H1 (cell line): Measurements from ENCODE around the gene CDT1. TPM values are rescaled to one million over a fixed set of nuclear protein-coding genes. Genes with fewer than 3 reads are reported as not detected.

ENCODE experiments used
- CTCF ChIA-PET: fragments of 300-600 bp; sonication (Branson Sonifier 250); formaldehyde crosslinking; loops from one replicate; lab custom pipeline; 2021; ENCODE audit not compliant: partially characterized antibody; lab: Charles Lee
- POLR2A ChIA-PET: fragments of 300-600 bp; sonication (Branson Sonifier 250); formaldehyde crosslinking; loops from one replicate; lab custom pipeline; 2021; ENCODE audit warnings: inconsistent platforms; ENCODE audit not compliant: partially characterized antibody; lab: Charles Lee
- DNase-seq, 2 experiments: peaks; one replicate each; pipeline versions ENCODE4 v3.0.0 to v3.0.0-alpha.2; 2010 to 2022; ENCODE audit warnings: low spot score in 2 of 2, low read depth in 1 of 2, mixed read lengths in 1 of 2
- FAIRE-seq: peaks from 2 replicates; lab custom pipeline; 2011; peaks lifted over from hg19 to GRCh38; lab: Jason Lieb, UNC
- H2AFZ ChIP-seq: 2 replicates; pipeline ENCODE4 v1.8.1; 2012; ENCODE audit warnings: low read length, inconsistent platforms
- H2AK5ac ChIP-seq: 2 replicates; pipeline ENCODE4 v1.6.1; 2013; ENCODE audit warnings: low read depth, low read length
- H2BK120ac ChIP-seq: replicated peaks from 2 replicates; pipeline ENCODE3; 2013; ENCODE audit warnings: low read depth, low read length, inconsistent platforms
- H2BK12ac ChIP-seq: 2 replicates; pipeline ENCODE4 v1.6.1; 2013; ENCODE audit warnings: low read depth, low read length
- H2BK15ac ChIP-seq: 2 replicates; pipeline ENCODE4 v1.6.1; 2013; ENCODE audit warnings: low read length
- H2BK20ac ChIP-seq: 2 replicates; pipeline ENCODE4 v1.6.1; 2013; ENCODE audit warnings: low read length
- H2BK5ac ChIP-seq: 2 replicates; pipeline ENCODE4 v1.6.1; 2013; ENCODE audit warnings: low read depth, low read length
- H3K14ac ChIP-seq: 2 replicates; pipeline ENCODE4 v1.6.1; 2013; ENCODE audit warnings: inconsistent platforms; ENCODE audit not compliant: insufficient read length
- H3K18ac ChIP-seq: 2 replicates; pipeline ENCODE4 v1.6.1; 2013; ENCODE audit warnings: low read length; ENCODE audit errors: extremely low read depth
- H3K23ac ChIP-seq: 2 replicates; pipeline ENCODE4 v1.6.1; 2013; ENCODE audit warnings: inconsistent platforms; ENCODE audit not compliant: insufficient read length
- H3K23me2 ChIP-seq: 2 replicates; pipeline ENCODE4 v1.6.1; 2013; ENCODE audit warnings: low read depth, low read length
- H3K27ac ChIP-seq: 2 replicates; pipeline ENCODE4 v1.6.1; 2011; ENCODE audit warnings: low read depth, low read length, inconsistent platforms
- H3K27me3 ChIP-seq, 4 experiments: replicated peaks in 1 of 4; 1 replicate in 1 of 4; 2 replicates in 3 of 4; pipeline versions ENCODE4 v1.6.1 to v1.8.1; 2011 to 2013; ENCODE audit warnings: low read length in 3 of 4, mild to moderate bottlenecking in 3 of 4, inconsistent platforms in 2 of 4, mixed read lengths in 2 of 4, moderate library complexity in 1 of 4; ENCODE audit not compliant: control insufficient read depth in 3 of 4, insufficient read depth in 3 of 4; ENCODE audit errors: extremely low read depth in 1 of 4
- H3K36me3 ChIP-seq, 4 experiments: 2 replicates each; pipeline versions ENCODE4 v1.6.1 to v1.8.1; 2011 to 2013; ENCODE audit warnings: mild to moderate bottlenecking in 4 of 4, low read length in 3 of 4, moderate library complexity in 2 of 4, control low read depth in 1 of 4, inconsistent platforms in 1 of 4; ENCODE audit not compliant: insufficient read depth in 4 of 4, control insufficient read depth in 2 of 4
- H3K4ac ChIP-seq: replicated peaks from 2 replicates; pipeline ENCODE3; 2013; ENCODE audit warnings: low read length, low read depth, mixed read lengths, inconsistent platforms; ENCODE audit not compliant: insufficient read length
- H3K4me1 ChIP-seq, 4 experiments: replicated peaks in 1 of 4; 1 replicate in 1 of 4; 2 replicates in 3 of 4; pipeline versions ENCODE4 v1.6.1 to v1.8.1; 2011 to 2013; ENCODE audit warnings: low read length in 3 of 4, inconsistent platforms in 2 of 4, mixed read lengths in 1 of 4; ENCODE audit not compliant: insufficient read depth in 4 of 4, control insufficient read depth in 3 of 4
- H3K4me2 ChIP-seq, 2 experiments: 2 replicates each; pipeline versions ENCODE4 v1.6.1 to v1.8.1; 2011 to 2013; ENCODE audit warnings: low read depth in 2 of 2, low read length in 2 of 2, control low read depth in 1 of 2, inconsistent platforms in 1 of 2, mild to moderate bottlenecking in 1 of 2; ENCODE audit not compliant: insufficient read depth in 1 of 2
- H3K4me3 ChIP-seq, 4 experiments: fragments of 200-600, 300-600 bp in 1 of 4; sonication (generic), shearing (Covaris generic), sonication (Bioruptor Twin) in 1 of 4; 2 replicates each; pipeline versions ENCODE4 v1.5.1 to v1.8.1; 2011 to 2016; ENCODE audit warnings: low read length in 4 of 4, low read depth in 3 of 4, control low read depth in 2 of 4, inconsistent platforms in 2 of 4, mild to moderate bottlenecking in 2 of 4, mixed read lengths in 1 of 4, moderate library complexity in 1 of 4; ENCODE audit not compliant: insufficient read depth in 2 of 4; ENCODE audit errors: extremely low read depth in 1 of 4
- H3K56ac ChIP-seq: replicated peaks from 2 replicates; pipeline ENCODE3; 2013; ENCODE audit warnings: low read depth, mild to moderate bottlenecking, mixed read lengths, low read length, inconsistent platforms; ENCODE audit not compliant: insufficient read length
- H3K79me1 ChIP-seq: 2 replicates; pipeline ENCODE4 v1.6.1; 2013; ENCODE audit warnings: low read depth, low read length, control low read depth
- H3K79me2 ChIP-seq, 2 experiments: 2 replicates each; pipeline versions ENCODE4 v1.6.1 to v1.8.1; 2012 to 2013; ENCODE audit warnings: low read length in 2 of 2, mild to moderate bottlenecking in 2 of 2, inconsistent platforms in 1 of 2; ENCODE audit not compliant: insufficient read depth in 2 of 2, control insufficient read depth in 1 of 2
- H3K9ac ChIP-seq, 4 experiments: replicated peaks in 1 of 4; 1 replicate in 1 of 4; 2 replicates in 3 of 4; pipeline versions ENCODE4 v1.6.1 to v1.8.1; 2011 to 2013; ENCODE audit warnings: low read depth in 3 of 4, low read length in 3 of 4, control low read depth in 2 of 4, mild to moderate bottlenecking in 2 of 4, moderate library complexity in 2 of 4, inconsistent platforms in 1 of 4; ENCODE audit errors: extremely low read depth in 1 of 4
- H3K9me3 ChIP-seq, 2 experiments: 2 replicates each; pipeline versions ENCODE4 v1.6.1 to v1.8.1; 2012 to 2013; ENCODE audit warnings: mild to moderate bottlenecking in 2 of 2, moderate library complexity in 2 of 2, control low read depth in 1 of 2, inconsistent platforms in 1 of 2, low read depth in 1 of 2, low read length in 1 of 2, mixed read lengths in 1 of 2; ENCODE audit not compliant: insufficient read depth in 2 of 2
- H4K20me1 ChIP-seq, 2 experiments: replicated peaks in 1 of 2; 2 replicates each; pipeline versions ENCODE3 to v1.8.1; 2011 to 2013; ENCODE audit warnings: inconsistent platforms in 2 of 2, low read length in 2 of 2, mild to moderate bottlenecking in 1 of 2; ENCODE audit not compliant: insufficient read depth in 2 of 2, control insufficient read depth in 1 of 2
- H4K5ac ChIP-seq: 2 replicates; pipeline ENCODE4 v1.6.1; 2013; ENCODE audit warnings: low read length, low read depth, mixed read lengths, inconsistent platforms; ENCODE audit not compliant: insufficient read length
- H4K8ac ChIP-seq: 2 replicates; pipeline ENCODE4 v1.8.0; 2013; ENCODE audit warnings: mild to moderate bottlenecking, moderate library complexity, low read length, inconsistent platforms; ENCODE audit not compliant: insufficient read depth; ENCODE audit errors: extremely low read depth
- H4K91ac ChIP-seq: replicated peaks from 2 replicates; pipeline ENCODE3; 2013; ENCODE audit warnings: low read length, mixed read lengths, inconsistent platforms; ENCODE audit not compliant: insufficient read length
- BRCA1 ChIP-seq: IDR thresholded peaks from 2 replicates; pipeline ENCODE4 v1.6.1; 2012; ENCODE audit warnings: low read depth, low read length, improper control_type of control experiment
- CHD2 ChIP-seq: IDR thresholded peaks from 2 replicates; pipeline ENCODE4 v1.6.1; 2012; ENCODE audit warnings: low read length, improper control_type of control experiment
- EZH2 ChIP-seq: fragments of 200-600 bp; sonication (generic); IDR thresholded peaks from 2 replicates; pipeline ENCODE4 v1.7.1; 2012; ENCODE audit warnings: low read depth, mild to moderate bottlenecking, moderate library complexity, low read length, inconsistent platforms; ENCODE audit not compliant: severe bottlenecking
- RFX5 ChIP-seq: IDR thresholded peaks from 2 replicates; pipeline ENCODE4 v1.6.1; 2011; ENCODE audit warnings: low read depth, low read length, improper control_type of control experiment, borderline replicate concordance
- RNF2 ChIP-seq: fragments of 200-900, 300-1000 bp; sonication (generic); IDR thresholded peaks from 2 replicates; pipeline ENCODE4 v1.7.1; 2016; ENCODE audit warnings: borderline replicate concordance, low read depth, mild to moderate bottlenecking, antibody characterized with exemption, low read length; ENCODE audit not compliant: poor library complexity, severe bottlenecking; ENCODE audit errors: missing control alignments
- SIN3A ChIP-seq, 2 experiments: IDR thresholded peaks in 1 of 2; conservative IDR thresholded peaks in 1 of 2; 2 replicates each; pipeline ENCODE4 v1.6.1; 2011 to 2012; ENCODE audit warnings: low read length in 2 of 2, improper control_type of control experiment in 1 of 2, low read depth in 1 of 2, mild to moderate bottlenecking in 1 of 2
- SP4 ChIP-seq: IDR thresholded peaks from 2 replicates; pipeline ENCODE4 v1.6.1; 2012; ENCODE audit warnings: low read length, inconsistent platforms
- TAF7 ChIP-seq: optimal IDR thresholded peaks from 2 replicates; pipeline ENCODE3; 2011; ENCODE audit warnings: low read depth, mild to moderate bottlenecking, inconsistent platforms, low read length, moderate library complexity, borderline replicate concordance
- WGBS, 2 experiments: shearing (Covaris generic) in 1 of 2; methylation state at CpG; one replicate each; pipeline versions ENCODE4 v1.1.6 to v1.1.7; 2013 to 2015; ENCODE audit warnings: low lambda C conversion rate in 2 of 2, mixed read lengths in 2 of 2, inconsistent platforms in 1 of 2, low coverage in 1 of 2, missing lambda C conversion rate in 1 of 2; ENCODE audit not compliant: insufficient replicate concordance in 2 of 2, insufficient coverage in 1 of 2, insufficient read length in 1 of 2; ENCODE audit errors: extremely low coverage in 1 of 2, missing lambda C conversion rate in 1 of 2; 5-methylcytosine and 5-hydroxymethylcytosine counted together
- polyA plus RNA-seq, 7 experiments: library from polyadenylated mRNA; depleted of rRNA in 3 of 7; stranded (reverse) in 5 of 7; unstranded in 2 of 7; fragments of >200 nt in 5 of 7; fragments of 200-250 nt in 2 of 7; gene quantifications; 1 replicate in 5 of 7; 2 replicates in 1 of 7; 4 replicates in 1 of 7; pipeline versions ENCODE4 v1.2.1 to v1.2.3, GENCODE V29; 2011 to 2013; ENCODE audit warnings: missing spikeins in 2 of 7, mixed read lengths in 2 of 7
- total RNA-seq: library from RNA; stranded (reverse); fragmentation: NEBNext Ultra II Directional; extraction: Animal tissue kit (Norgen Biotek cat#: 25700); gene quantifications from 2 replicates; pipeline ENCODE4 v1.2.1, GENCODE V29; 2021
- TF ChIP-seq, protein P1 (sequence below): IDR thresholded peaks from 2 replicates; pipeline ENCODE4 v1.6.1; 2012; ENCODE audit warnings: inconsistent platforms

CDT1 gene
- total and polyA plus RNA-seq, 2 of the 8 experiments (the other 6 are each of a cell fraction or from before 2014, with no cell fraction given) = 76.7 to 95.4 TPM

DNA sequence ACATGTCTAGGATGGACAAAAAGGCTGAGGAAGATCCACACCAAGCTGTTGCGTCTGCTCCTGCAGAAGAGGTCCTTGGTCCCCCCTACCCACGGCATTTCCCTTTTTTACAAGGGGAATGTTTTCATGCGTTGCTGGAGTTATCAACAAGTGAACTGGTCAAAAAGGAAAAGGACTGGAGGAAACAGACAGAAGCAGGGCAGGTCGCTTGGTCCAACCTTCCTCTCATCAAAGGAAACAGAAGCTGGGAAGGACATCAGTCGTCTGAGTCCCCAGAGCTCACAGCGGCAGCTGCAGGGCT is 44.7 kb upstream of the CDT1 start:
- no peak overlapping the region for H3K4me3 ChIP-seq
- no peak overlapping the region for H2BK20ac ChIP-seq
- H2BK5ac ChIP-seq = no peak overlapping the region
- DNase-seq = no peak
- no peak overlapping the region for H2BK15ac ChIP-seq
- no peaks in the 10 kb centered on the region for H3K36me3 ChIP-seq
- CTCF ChIA-PET = interaction anchor here (0.5 to 25.0 kb wide), 11 partner anchors 9 to 99 kb away, joined by 3 to 251 read pairs (median 4); partner anchors contain the start of gene PIEZO1
- no peak overlapping the region for H3K56ac ChIP-seq
- no peak overlapping the region for H2BK12ac ChIP-seq
- no peak overlapping the region for H3K4ac ChIP-seq
- H3K9ac ChIP-seq = no peak overlapping the region
- H3K9me3 ChIP-seq = no peaks in the 10 kb centered on the region
- H4K20me1 ChIP-seq = peaks cover 0 to 11% of the 10 kb centered on the region in 2 experiments
- H3K23ac ChIP-seq = no peak overlapping the region
- H4K91ac ChIP-seq = no peak overlapping the region
- no peak overlapping the region for H4K8ac ChIP-seq
- no peak overlapping the region for H2AK5ac ChIP-seq
- H3K27ac ChIP-seq = no peak overlapping the region
- TF ChIP-seq TAF7 (no peak), SP4 (no peak), EZH2 (no peak), BRCA1 (no peak), RFX5 (no peak), SIN3A (conservative IDR thresholded peaks at IDR 0.05 in 1 of 2, IDR thresholded peaks at IDR 0.05 in 1 of 2; ENCODE audit: low read depth in 1 of 2, low read length in 2 of 2) (no peak), RNF2 (no peak), CHD2 (no peak)
- TF ChIP-seq, protein P1, sequence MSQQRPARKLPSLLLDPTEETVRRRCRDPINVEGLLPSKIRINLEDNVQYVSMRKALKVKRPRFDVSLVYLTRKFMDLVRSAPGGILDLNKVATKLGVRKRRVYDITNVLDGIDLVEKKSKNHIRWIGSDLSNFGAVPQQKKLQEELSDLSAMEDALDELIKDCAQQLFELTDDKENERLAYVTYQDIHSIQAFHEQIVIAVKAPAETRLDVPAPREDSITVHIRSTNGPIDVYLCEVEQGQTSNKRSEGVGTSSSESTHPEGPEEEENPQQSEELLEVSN = no peak
- TF ChIP-seq, all 59 proteins: peak for 0
- Histone ChIP-seq H3K23me2 (no peaks in the 10 kb centered on the region), H3K79me2 (no peaks in the 10 kb centered on the region; a peak in 1 of 4 replicates), H2AFZ (no peak overlapping the region), H3K79me1 (peaks cover 5% of the 10 kb centered on the region), H3K4me1 (peaks cover 4 to 36% (median 25%) of the 10 kb centered on the region in 4 experiments), H3K14ac (no peak overlapping the region), H2BK120ac (no peak overlapping the region), H3K4me2 (no peak overlapping the region), H3K27me3 (no peaks in the 10 kb centered on the region), H4K5ac (no peak overlapping the region), H3K18ac (no peak overlapping the region)
- POLR2A ChIA-PET = interaction anchor here (0.8 to 2.2 kb wide), 6 partner anchors 14 to 54 kb away, joined by 3 to 8 read pairs (median 4); no protein-coding TSS in a partner anchor
- 86% methylated on average over 6 of the region's 6 CpGs; no CpG with 5 or more reads in 1 of the 2 experiments for WGBS, 2 experiments
- FAIRE-seq = no peak
